ENCODE data around the gene STRAP. TPM values are rescaled to one million over a fixed set of nuclear protein-coding genes. Genes with fewer than 3 reads are reported as not detected.

STRAP gene
- total and polyA plus RNA-seq, 2 donors (not counting 1 experiment from before 2014, with no cell fraction given), result 44.4 to 49.0 TPM

- Mint-ChIP-seq H3K27me3 (peaks cover 8% of the 10 kb centered on the region), H3K4me1 (no peaks in the 10 kb centered on the region), H3K27ac (no peak overlapping the region), H3K9me3 (ENCODE audit: insufficient read depth) (no peaks in the 10 kb centered on the region), H3K4me3 (no peak overlapping the region)
- no peak overlapping the region for H3K9ac ChIP-seq (ENCODE audit: low read length)
- WGBS (ENCODE audit: insufficient coverage), result 89% methylated on average over 4 of the region's 5 CpGs
- no peak overlapping the region for H3K4me3 ChIP-seq (ENCODE audit: control extremely low read depth in 1 of 5, extremely low read depth in 1 of 5, insufficient read depth in 1 of 5, low read depth in 2 of 5, low read length in 4 of 5)
- CTCF ChIA-PET, result no interaction called here
- H2AFZ ChIP-seq (ENCODE audit: insufficient read depth, low read depth, low read length, poor library complexity, severe bottlenecking), result no peak overlapping the region
- no peak overlapping the region for H3K27ac ChIP-seq (ENCODE audit: low read length in 2 of 2)
- no peaks in the 10 kb centered on the region for H3K79me2 ChIP-seq (ENCODE audit: control insufficient read depth, insufficient read depth, low read length)
- no peak for TF ChIP-seq CTCF (IDR thresholded peaks at IDR 0.05)
- TF ChIP-seq EZH2 (IDR thresholded peaks at IDR 0.05; ENCODE audit: borderline replicate concordance, insufficient read depth, low read depth, low read length, poor library complexity, severe bottlenecking), result no peak
- no peak overlapping the region for H3K4me2 ChIP-seq (replicated peaks; ENCODE audit: low read depth, low read length, poor library complexity, severe bottlenecking)
- no peaks in the 10 kb centered on the region for H3K4me1 ChIP-seq (ENCODE audit: control insufficient read depth in 2 of 2, insufficient read depth in 2 of 2, low read length in 2 of 2)
- no peaks in the 10 kb centered on the region for H3K36me3 ChIP-seq (replicated peaks in 1 of 2; ENCODE audit: control extremely low read depth in 1 of 2, control insufficient read depth in 1 of 2, extremely low read depth in 1 of 2, insufficient read depth in 2 of 2, low read length in 1 of 2)
- H3K9me3 ChIP-seq (ENCODE audit: control extremely low read depth in 1 of 3, control insufficient read depth in 2 of 3, insufficient read depth in 1 of 3, low read length in 2 of 3), result no peaks in the 10 kb centered on the region
- POLR2A ChIA-PET, result no interaction called here
- H4K20me1 ChIP-seq (ENCODE audit: control insufficient read depth, insufficient read depth, low read length, poor library complexity, severe bottlenecking), result no peaks in the 10 kb centered on the region
- H3K27me3 ChIP-seq (replicated peaks in 1 of 4; ENCODE audit: control extremely low read depth in 1 of 4, control insufficient read depth in 3 of 4, insufficient read depth in 4 of 4, low read length in 3 of 4), result peaks cover 0 to 4% (median 1%) of the 10 kb centered on the region in 4 experiments
- ATAC-seq (ENCODE audit: low read depth) (no peak), DNase-seq (no peak)
- intact Hi-C loops (cut with micrococcal nuclease), result no loop called here
Measured at GRCh38 chr12:15837141-15837790, 44.9 kb upstream of the STRAP start.

GRCh38 chr12:15839041-15839440 lies 43.1 kb upstream of the STRAP start:
- intact Hi-C loops (cut with micrococcal nuclease), result no loop called here
- Histone ChIP-seq H3K27ac (ENCODE audit: low read length in 2 of 2) (no peak overlapping the region), H3K9me3 (ENCODE audit: control extremely low read depth in 1 of 3, control insufficient read depth in 2 of 3, insufficient read depth in 1 of 3, low read length in 2 of 3) (no peaks in the 10 kb centered on the region), H3K36me3 (replicated peaks in 1 of 2; ENCODE audit: control extremely low read depth in 1 of 2, control insufficient read depth in 1 of 2, extremely low read depth in 1 of 2, insufficient read depth in 2 of 2, low read length in 1 of 2) (no peaks in the 10 kb centered on the region), H3K4me2 (replicated peaks; ENCODE audit: low read depth, low read length, poor library complexity, severe bottlenecking) (no peak overlapping the region), H2AFZ (ENCODE audit: insufficient read depth, low read depth, low read length, poor library complexity, severe bottlenecking) (no peak overlapping the region), H3K9ac (ENCODE audit: low read length) (no peak overlapping the region), H3K27me3 (replicated peaks in 1 of 4; ENCODE audit: control extremely low read depth in 1 of 4, control insufficient read depth in 3 of 4, insufficient read depth in 4 of 4, low read length in 3 of 4) (peaks cover 0 to 4% (median 1%) of the 10 kb centered on the region in 4 experiments), H3K79me2 (ENCODE audit: control insufficient read depth, insufficient read depth, low read length) (no peaks in the 10 kb centered on the region), H3K4me1 (ENCODE audit: control insufficient read depth in 2 of 2, insufficient read depth in 2 of 2, low read length in 2 of 2) (no peaks in the 10 kb centered on the region), H3K4me3 (ENCODE audit: control extremely low read depth in 1 of 5, extremely low read depth in 1 of 5, insufficient read depth in 1 of 5, low read depth in 2 of 5, low read length in 4 of 5) (no peak overlapping the region), H4K20me1 (ENCODE audit: control insufficient read depth, insufficient read depth, low read length, poor library complexity, severe bottlenecking) (no peaks in the 10 kb centered on the region)
- TF ChIP-seq CTCF (IDR thresholded peaks at IDR 0.05) (no peak), EZH2 (IDR thresholded peaks at IDR 0.05; ENCODE audit: borderline replicate concordance, insufficient read depth, low read depth, low read length, poor library complexity, severe bottlenecking) (no peak)
- ChIA-PET CTCF (no interaction called here), POLR2A (no interaction called here)
- no peak for ATAC-seq (ENCODE audit: low read depth)
- no CpG with 5 or more reads among the region's 2 CpGs for WGBS (ENCODE audit: insufficient coverage)
- no peak for DNase-seq
- Mint-ChIP-seq H3K4me1 (no peaks in the 10 kb centered on the region), H3K9me3 (ENCODE audit: insufficient read depth) (no peaks in the 10 kb centered on the region), H3K27ac (no peak overlapping the region), H3K4me3 (no peak overlapping the region), H3K27me3 (peaks cover 5% of the 10 kb centered on the region)

All from B cell (primary cell).